Breast epithelium (tissue), 4 donors: ENCODE data around the gene CSH1. TPM values are rescaled to one million over a fixed set of nuclear protein-coding genes. Genes with fewer than 3 reads are reported as not detected.
"Not testable (repeated sequence)": the region's sequence is repeated elsewhere in the genome, so short reads cannot be mapped to it uniquely, and the experiment has no call there.

Experiments
- DNase-seq, 2 donors: peaks; one replicate each; pipeline ENCODE4 v3.0.0-alpha.2; 2019; ENCODE audit warnings: low spot score in 2 of 2
- H3K27ac ChIP-seq, 2 donors: fragments of 200-600 bp; sonication (generic) in 1 of 2; one replicate each; pipeline ENCODE4 v1.5.1; 2016 to 2019; ENCODE audit warnings: mild to moderate bottlenecking in 1 of 2
- H3K27me3 ChIP-seq, 2 donors: fragments of 200-600 bp; sonication (generic) in 1 of 2; one replicate each; pipeline versions ENCODE4 v1.5.1 to v1.6.0; 2017 to 2019; ENCODE audit warnings: control low read depth in 1 of 2, mild to moderate bottlenecking in 1 of 2
- H3K36me3 ChIP-seq: fragments of 200-600 bp; one replicate; pipeline ENCODE4 v1.5.1; 2019
- H3K4me1 ChIP-seq, 2 donors: fragments of 200-600 bp; sonication (generic); one replicate each; pipeline ENCODE4 v1.5.1; 2016 to 2019; ENCODE audit warnings: control low read depth in 1 of 2
- H3K4me3 ChIP-seq, 3 donors: fragments of 200-600 bp; sonication (generic); 1 replicate in 2 of 3; 2 replicates in 1 of 3; pipeline ENCODE4 v1.5.1; 2016 to 2019; ENCODE audit warnings: mild to moderate bottlenecking in 3 of 3, moderate library complexity in 2 of 3
- H3K9me3 ChIP-seq, 2 donors: fragments of 200-600 bp; sonication (generic) in 1 of 2; one replicate each; pipeline ENCODE4 v1.5.1; 2016 to 2019; ENCODE audit warnings: control low read depth in 1 of 2
- CTCF ChIP-seq, 3 donors: fragments of 450-650 bp; IDR thresholded peaks; one replicate each; pipeline ENCODE4 v1.5.1; 2016 to 2017; ENCODE audit warnings: antibody characterized with exemption in 3 of 3, mild to moderate bottlenecking in 3 of 3, moderate library complexity in 3 of 3
- POLR2A ChIP-seq: fragments of 450-650 bp; IDR thresholded peaks from one replicate; pipeline ENCODE4 v1.6.1; 2016; ENCODE audit warnings: antibody characterized with exemption, mild to moderate bottlenecking, moderate library complexity
- POLR2AphosphoS5 ChIP-seq, 3 donors: sonication (generic); formaldehyde crosslinking; IDR thresholded peaks; one replicate each; pipeline ENCODE4 v1.6.1; 2017; ENCODE audit warnings: antibody characterized with exemption in 3 of 3
- intact Hi-C: fragments of 100-400 bp; cut with DNase I; formaldehyde crosslinking; loops from one replicate; pipeline ENCODE4 v1.15.1; 2023; ENCODE audit warnings: low total_unique reads
- total RNA-seq, 3 donors: library from RNA; depleted of rRNA; stranded (reverse); fragments of >200 nt; gene quantifications; one replicate each; pipeline ENCODE4 v1.1.0, GENCODE V29; 2016

Gene CSH1
- total RNA-seq, 3 donors from 2014 or later: not detected

DNA sequence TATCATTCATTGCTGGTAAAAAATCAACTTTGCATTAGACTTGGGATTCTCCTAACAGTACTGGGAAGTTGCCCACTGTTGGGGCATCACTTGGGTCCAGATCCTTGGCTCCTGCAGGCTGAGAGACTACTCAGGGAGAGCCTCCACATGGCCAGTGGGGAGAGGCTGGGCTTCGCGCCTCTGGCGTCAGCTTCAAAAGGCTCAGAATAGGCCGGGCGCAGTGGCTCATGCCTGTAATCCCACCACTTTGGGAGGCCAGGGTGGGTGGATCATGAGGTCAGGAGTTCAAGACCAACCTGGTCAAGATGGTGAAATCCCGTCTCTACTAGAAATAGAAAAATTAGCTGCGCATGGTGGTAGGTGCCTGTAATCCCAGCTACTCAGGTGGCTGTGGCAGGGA, 18.1 kb upstream of the CSH1 start:
- Histone ChIP-seq H3K36me3 (no peaks in the 10 kb centered on the region), H3K27me3 (no peaks in the 10 kb centered on the region), H3K27ac (no peak overlapping the region), H3K9me3 (no peaks in the 10 kb centered on the region), H3K4me3 (no peak overlapping the region), H3K4me1 (no peaks in the 10 kb centered on the region)
- intact Hi-C loops: no loop called here
- TF ChIP-seq POLR2A: no peak
- no peak for TF ChIP-seq POLR2AphosphoS5 (IDR thresholded peaks at IDR 0.05)
- no peak for TF ChIP-seq CTCF (IDR thresholded peaks at IDR 0.05)
- DNase-seq: no peak

GRCh38 chr17:63911657-63912100, 15.3 kb upstream of the CSH1 start:
- no peak overlapping the region for H3K27ac ChIP-seq
- no peaks in the 10 kb centered on the region for H3K4me1 ChIP-seq
- no peak for DNase-seq
- intact Hi-C loops: no loop called here
- H3K9me3 ChIP-seq: no peaks in the 10 kb centered on the region
- TF ChIP-seq POLR2AphosphoS5 (IDR thresholded peaks at IDR 0.05) (no peak), POLR2A (no peak), CTCF (IDR thresholded peaks at IDR 0.05) (peak; percentile 35 to 63 (median 38))
- H3K36me3 ChIP-seq: no peaks in the 10 kb centered on the region
- H3K27me3 ChIP-seq: no peaks in the 10 kb centered on the region
- H3K4me3 ChIP-seq: no peak overlapping the region

DNA sequence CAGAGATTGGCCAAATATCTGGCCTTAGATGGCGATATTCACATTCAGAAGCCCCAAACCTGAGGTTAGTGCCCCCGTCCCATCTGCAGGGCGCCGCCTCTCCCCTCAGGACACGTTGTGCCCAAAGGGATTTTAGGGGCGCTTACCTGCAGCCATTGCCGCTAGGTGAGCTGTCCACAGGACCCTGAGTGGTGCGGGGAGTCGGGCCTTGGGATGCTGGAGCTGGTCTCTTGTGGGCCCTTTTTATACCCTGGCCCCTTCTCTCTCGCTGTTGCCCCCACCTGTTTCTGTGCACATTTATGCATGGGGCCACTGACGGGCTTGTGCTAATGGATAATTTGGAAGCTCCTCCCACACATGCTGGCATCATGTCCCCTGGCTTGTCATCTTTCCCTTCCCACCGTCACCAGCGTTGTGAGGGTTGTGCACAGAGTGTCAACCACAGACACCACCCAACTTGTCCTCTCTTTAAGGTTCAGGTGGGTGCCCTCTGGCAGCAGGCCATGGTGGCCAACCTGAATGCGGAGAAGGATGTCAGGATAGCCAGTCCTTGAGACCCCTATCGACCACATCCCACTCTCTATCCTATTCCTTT, 14.8 kb upstream of the CSH1 start, which contains the start of gene CSHL1:
TSS of gene CSHL1 (minus strand) at position 218 of the 595 bp plus-strand sequence. CDS start at position 156, 62 bp downstream.
- Histone ChIP-seq H3K4me1 (no peaks in the 10 kb centered on the region), H3K4me3 (no peak within 1 kb of the TSS), H3K9me3 (no peaks in the 10 kb centered on the region), H3K27me3 (no peaks in the 10 kb centered on the region), H3K27ac (no peak within 1 kb of the TSS), H3K36me3 (no peaks in the 10 kb centered on the region)
- no peak for DNase-seq
- intact Hi-C loops: no loop called here
- TF ChIP-seq CTCF (IDR thresholded peaks at IDR 0.05): no peak
- TF ChIP-seq POLR2A: no peak
- TF ChIP-seq POLR2AphosphoS5 (IDR thresholded peaks at IDR 0.05): no peak

- H3K27me3 ChIP-seq: no peaks in the 10 kb centered on the region
- H3K36me3 ChIP-seq: no peaks in the 10 kb centered on the region
- no peak overlapping the region for H3K4me3 ChIP-seq
- intact Hi-C loops: no loop called here
- H3K27ac ChIP-seq: no peak overlapping the region
- H3K4me1 ChIP-seq: no peaks in the 10 kb centered on the region
- H3K9me3 ChIP-seq: no peaks in the 10 kb centered on the region
- TF ChIP-seq POLR2A (no peak), CTCF (IDR thresholded peaks at IDR 0.05) (no peak), POLR2AphosphoS5 (IDR thresholded peaks at IDR 0.05) (no peak)
- DNase-seq: no peak
Observed at GRCh38 chr17:63910096-63910495, 13.7 kb upstream of the CSH1 start.

DNA sequence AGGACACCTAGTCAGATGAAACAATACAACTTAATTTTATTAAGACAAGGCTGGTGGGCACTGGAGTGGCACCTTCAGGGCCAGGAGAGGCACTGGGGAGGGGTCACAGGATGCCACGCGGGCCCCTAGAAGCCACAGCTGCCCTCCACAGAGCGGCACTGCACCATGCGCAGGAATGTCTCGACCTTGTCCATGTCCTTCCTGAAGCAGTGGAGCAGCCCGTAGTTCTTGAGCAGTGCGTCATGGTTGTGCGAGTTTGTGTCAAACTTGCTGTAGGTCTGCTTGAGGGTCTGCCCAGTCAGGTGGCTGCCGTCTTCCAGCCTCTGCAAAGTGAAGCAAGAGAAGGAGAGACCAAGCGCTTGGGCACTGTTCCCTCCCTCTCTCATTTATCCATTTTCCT, 13.2 kb upstream of the CSH1 start:
- H3K36me3 ChIP-seq, DNase-seq, H3K4me1 ChIP-seq, H3K4me3 ChIP-seq, H3K9me3 ChIP-seq, H3K27ac ChIP-seq, H3K27me3 ChIP-seq, intact Hi-C loops: not testable (repeated sequence)

GRCh38 chr17:63907161-63907778, 10.9 kb upstream of the CSH1 start:
- DNase-seq, H3K9me3 ChIP-seq, H3K4me3 ChIP-seq, H3K27me3 ChIP-seq, intact Hi-C loops, H3K36me3 ChIP-seq, H3K27ac ChIP-seq, H3K4me1 ChIP-seq: not testable (repeated sequence)

GRCh38 chr17:63904796-63905195, 8.4 kb upstream of the CSH1 start:
- H3K27ac ChIP-seq, H3K9me3 ChIP-seq, H3K4me3 ChIP-seq, H3K27me3 ChIP-seq, intact Hi-C loops, H3K36me3 ChIP-seq, H3K4me1 ChIP-seq, DNase-seq: not testable (repeated sequence)

DNA sequence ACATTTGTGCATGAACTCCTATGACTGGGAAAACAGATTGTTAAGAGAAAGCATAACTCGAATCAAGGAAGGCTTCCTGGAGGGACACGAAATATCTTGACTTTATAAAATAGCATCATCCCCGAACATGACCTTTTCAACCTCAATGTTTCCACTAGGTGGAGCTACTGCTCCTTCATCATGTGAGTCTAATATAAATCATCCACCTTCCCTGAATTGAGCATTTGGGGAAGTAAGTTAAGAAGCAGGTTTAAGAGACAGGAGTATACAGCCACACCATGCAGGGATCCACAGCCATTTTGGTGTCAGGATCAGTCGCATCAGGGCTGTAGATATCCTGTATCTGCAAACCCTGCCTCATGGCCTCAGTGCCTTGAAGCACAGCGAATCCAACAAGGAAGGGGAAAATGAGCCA, 7.4 kb upstream of the CSH1 start:
- DNase-seq, H3K27me3 ChIP-seq, H3K4me3 ChIP-seq, intact Hi-C loops, H3K27ac ChIP-seq, H3K9me3 ChIP-seq, H3K36me3 ChIP-seq, H3K4me1 ChIP-seq: not testable (repeated sequence)

- H3K9me3 ChIP-seq, H3K4me1 ChIP-seq, H3K36me3 ChIP-seq, H3K27ac ChIP-seq, intact Hi-C loops, DNase-seq, H3K27me3 ChIP-seq, H3K4me3 ChIP-seq: not testable (repeated sequence)
Observed at GRCh38 chr17:63901971-63902370, 5.6 kb upstream of the CSH1 start.
